ENCODE results near the gene MED13L. TPM values are rescaled to one million over a fixed set of nuclear protein-coding genes. Genes with fewer than 3 reads are reported as not detected.
A peak's percentile ranks its signal among the peaks of the same experiment; 100 is the strongest.

Gene MED13L
- total RNA-seq, 2 experiments from 2014 or later, result 40.5 to 41.1 TPM

DNA sequence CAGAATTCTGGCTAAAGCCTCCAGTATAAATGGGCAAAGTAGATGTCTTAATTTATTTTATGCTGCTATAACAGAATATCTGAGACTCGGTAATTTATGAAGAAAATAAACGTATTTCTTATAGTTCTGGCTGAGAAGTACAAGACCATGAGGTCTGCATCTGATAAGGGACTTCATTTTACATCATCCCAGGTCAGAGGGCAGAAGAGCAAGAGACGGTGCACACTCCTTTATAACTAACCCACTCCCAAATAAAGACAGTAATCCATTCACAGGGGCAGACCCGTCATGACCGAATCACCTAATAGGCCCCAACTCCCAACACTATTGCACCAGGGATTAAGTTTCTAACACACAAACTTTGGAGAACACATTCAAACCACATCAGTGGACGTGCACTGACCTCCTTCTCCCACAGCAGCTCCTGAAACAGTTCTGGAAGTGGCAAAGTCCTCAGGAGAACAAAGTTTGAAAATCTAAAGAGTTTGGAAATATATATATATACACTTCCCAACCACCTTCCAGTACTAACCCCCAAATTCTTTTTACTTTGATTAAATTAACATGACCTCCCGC is 116.5 kb downstream of the MED13L start:
- peaks cover 2% of the 10 kb centered on the region for H3K36me3 Mint-ChIP-seq
- no peak for DNase-seq
- no peaks in the 10 kb centered on the region for H3K9me3 Mint-ChIP-seq
- H3K27me3 Mint-ChIP-seq, result no peaks in the 10 kb centered on the region
- no peak overlapping the region for H3K27ac Mint-ChIP-seq
- peaks cover 52% of the 10 kb centered on the region for H3K4me1 Mint-ChIP-seq
- H3K4me3 Mint-ChIP-seq, result no peak overlapping the region

DNA sequence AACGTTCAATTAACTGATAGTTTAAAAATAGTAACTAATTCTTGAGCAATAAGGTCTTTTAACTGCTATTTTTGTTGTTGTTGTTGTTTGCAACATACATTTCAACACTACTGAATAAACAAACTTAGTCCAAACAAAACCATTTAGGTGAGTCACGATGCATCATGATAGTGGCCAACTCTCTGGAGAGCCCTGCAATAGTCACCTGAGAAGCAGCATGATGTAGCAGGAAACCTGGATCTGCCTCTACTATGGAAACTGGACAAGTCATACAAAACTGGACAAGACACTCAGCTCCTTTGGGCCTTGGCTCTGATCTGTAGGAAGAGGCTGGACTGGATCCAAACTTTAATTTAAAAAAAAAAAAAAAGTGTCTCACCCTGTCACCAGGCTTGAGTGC is 117.3 kb downstream of the MED13L start:
- no peak for DNase-seq
- Mint-ChIP-seq H3K36me3 (peaks cover 2% of the 10 kb centered on the region), H3K27ac (no peak overlapping the region), H3K4me1 (peaks cover 44% of the 10 kb centered on the region), H3K27me3 (no peaks in the 10 kb centered on the region), H3K9me3 (no peaks in the 10 kb centered on the region), H3K4me3 (no peak overlapping the region)

DNA sequence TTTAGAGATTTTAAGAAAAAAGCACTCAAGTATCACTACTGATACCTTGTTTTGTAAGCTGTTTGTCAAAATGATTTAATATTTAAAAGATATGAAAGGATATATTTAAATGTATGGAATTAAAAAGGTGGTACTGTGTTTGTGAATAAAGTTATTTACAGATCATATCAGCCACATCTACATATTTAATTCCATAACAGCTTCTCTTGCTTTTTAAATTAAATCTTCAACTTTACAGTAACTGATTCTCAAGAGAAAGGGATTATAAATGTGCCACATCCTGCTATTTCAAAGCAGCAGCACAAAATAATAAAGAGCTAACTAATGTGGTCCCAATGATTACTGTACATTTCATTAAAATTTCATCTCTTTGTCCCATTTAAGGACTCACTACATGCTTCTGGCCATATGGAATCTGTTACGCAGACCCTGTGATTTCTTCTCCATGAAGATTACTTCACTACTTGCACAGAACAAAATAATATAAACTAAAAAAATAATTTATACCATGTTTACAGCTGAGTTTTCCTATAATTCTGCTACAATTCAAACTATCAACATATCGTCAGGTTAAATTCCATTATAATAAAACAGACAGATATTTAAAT is 117.8 kb downstream of the MED13L start:
- H3K9me3 Mint-ChIP-seq, result no peaks in the 10 kb centered on the region
- H3K36me3 Mint-ChIP-seq, result peaks cover 2% of the 10 kb centered on the region
- peaks cover 40% of the 10 kb centered on the region for H3K4me1 Mint-ChIP-seq
- no peak for DNase-seq
- no peak overlapping the region for H3K27ac Mint-ChIP-seq
- H3K4me3 Mint-ChIP-seq, result no peak overlapping the region
- no peaks in the 10 kb centered on the region for H3K27me3 Mint-ChIP-seq

DNA sequence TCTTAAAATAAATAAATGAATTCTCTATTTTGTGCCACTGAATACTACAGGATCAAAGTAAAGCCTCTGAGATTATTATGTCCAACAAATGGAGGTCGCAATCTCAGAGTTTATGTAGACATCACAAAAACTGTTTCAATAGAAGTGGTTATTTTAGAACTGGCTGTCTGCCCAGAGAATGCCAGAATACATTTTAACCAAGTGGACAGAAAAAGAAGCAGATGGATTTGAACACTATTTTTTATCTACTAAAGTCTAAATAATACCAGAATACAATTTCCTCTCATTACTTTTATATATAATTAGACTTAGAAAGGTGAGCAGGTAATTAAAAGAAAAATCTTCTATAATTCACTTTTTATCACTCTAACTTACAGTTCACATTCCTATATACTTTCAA is 118.3 kb downstream of the MED13L start:
- Mint-ChIP-seq H3K27ac (no peak overlapping the region), H3K4me3 (no peak overlapping the region), H3K27me3 (no peaks in the 10 kb centered on the region), H3K36me3 (peaks cover 2% of the 10 kb centered on the region), H3K4me1 (peaks cover 36% of the 10 kb centered on the region), H3K9me3 (no peaks in the 10 kb centered on the region)
- DNase-seq, result no peak

DNA sequence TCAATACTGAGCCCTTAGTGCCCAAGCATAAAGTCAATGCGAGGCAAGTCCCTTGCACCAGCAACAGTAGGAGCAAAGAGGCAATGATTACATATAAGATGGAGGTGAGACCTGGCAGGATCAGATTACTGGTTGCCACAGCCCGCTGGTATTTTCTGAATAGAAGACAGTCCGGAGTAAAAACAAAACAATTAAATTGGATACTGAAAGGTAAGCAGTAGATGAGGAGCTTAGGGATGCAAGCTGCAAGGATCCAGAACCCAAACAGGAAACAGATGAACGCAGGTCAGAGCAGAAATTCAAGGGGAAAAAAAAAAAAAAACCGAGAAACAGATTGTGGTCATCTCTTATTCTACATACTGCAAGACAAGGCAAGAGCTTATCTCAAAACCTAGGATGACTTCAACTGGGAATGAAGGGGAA is 119.6 kb downstream of the MED13L start:
- Mint-ChIP-seq H3K27ac (no peak overlapping the region), H3K36me3 (no peaks in the 10 kb centered on the region), H3K27me3 (no peaks in the 10 kb centered on the region), H3K9me3 (no peaks in the 10 kb centered on the region), H3K4me1 (peaks cover 41% of the 10 kb centered on the region), H3K4me3 (no peak overlapping the region)
- DNase-seq, result no peak

DNA sequence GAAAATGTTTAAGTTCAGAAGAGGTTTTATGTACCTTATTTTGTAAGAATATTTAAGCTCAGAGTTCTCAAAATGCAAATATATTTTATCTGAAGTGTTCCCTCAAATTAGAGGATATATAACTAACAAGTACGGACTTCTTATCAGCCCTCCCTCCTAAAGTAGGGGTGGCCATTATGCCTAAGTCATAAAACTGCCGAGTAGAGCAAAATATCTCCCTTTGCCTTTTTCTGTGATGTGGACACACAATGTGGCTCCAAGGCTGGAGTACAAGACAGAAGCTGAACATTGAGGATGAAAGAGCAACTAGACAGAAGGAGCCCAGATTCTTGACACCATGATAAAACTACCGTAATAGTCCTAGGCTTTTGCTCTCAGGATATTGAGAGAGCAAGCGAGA is 120.9 kb downstream of the MED13L start:
- H3K27me3 Mint-ChIP-seq, result no peaks in the 10 kb centered on the region
- no peak for DNase-seq
- no peaks in the 10 kb centered on the region for H3K9me3 Mint-ChIP-seq
- peaks cover 44% of the 10 kb centered on the region for H3K4me1 Mint-ChIP-seq
- no peak overlapping the region for H3K27ac Mint-ChIP-seq
- no peak overlapping the region for H3K4me3 Mint-ChIP-seq
- H3K36me3 Mint-ChIP-seq, result peaks cover 2% of the 10 kb centered on the region

DNA sequence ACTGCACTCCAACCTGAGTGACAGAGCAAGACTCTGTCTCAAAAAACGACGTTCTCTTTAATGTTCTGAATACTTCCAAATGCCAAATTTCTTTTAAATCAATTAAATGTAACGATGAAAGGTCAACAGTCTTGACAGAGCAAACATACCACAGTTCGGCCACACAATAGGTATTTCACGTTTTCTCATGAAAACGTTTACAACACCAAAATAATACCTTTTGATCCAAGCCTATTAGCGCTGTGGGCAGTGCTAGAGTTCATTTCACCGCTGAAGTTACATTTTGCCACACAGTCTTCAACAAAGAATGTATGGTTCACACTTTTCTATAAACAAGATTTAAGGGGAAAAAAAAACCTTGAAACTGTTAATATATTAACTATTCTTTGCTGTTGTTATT is 122.1 kb downstream of the MED13L start:
- DNase-seq, result no peak
- H3K27ac Mint-ChIP-seq, result no peak overlapping the region
- H3K9me3 Mint-ChIP-seq, result no peaks in the 10 kb centered on the region
- H3K4me1 Mint-ChIP-seq, result peaks cover 49% of the 10 kb centered on the region
- no peaks in the 10 kb centered on the region for H3K27me3 Mint-ChIP-seq
- no peak overlapping the region for H3K4me3 Mint-ChIP-seq
- H3K36me3 Mint-ChIP-seq, result peaks cover 2% of the 10 kb centered on the region

DNA sequence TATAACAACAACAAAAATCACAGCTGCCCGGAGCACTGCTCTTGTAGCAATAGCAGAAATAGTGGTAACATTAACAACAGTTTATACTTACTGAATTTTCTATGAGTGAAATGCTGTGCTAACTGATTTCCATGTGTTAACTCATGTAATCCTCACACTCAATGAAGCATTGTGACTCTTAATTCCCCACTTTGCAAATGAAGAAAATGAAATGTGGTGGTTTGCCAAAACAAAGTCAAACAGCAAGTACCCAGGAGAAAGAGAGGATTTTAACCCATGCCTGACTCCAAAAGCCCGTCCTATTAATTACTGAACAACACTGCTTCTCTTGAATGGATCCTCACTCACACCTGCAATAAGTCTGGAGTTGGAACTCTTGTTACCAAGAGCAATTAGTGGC is 123.5 kb downstream of the MED13L start:
- H3K36me3 Mint-ChIP-seq, result peaks cover 2% of the 10 kb centered on the region
- H3K27me3 Mint-ChIP-seq, result no peaks in the 10 kb centered on the region
- no peak for DNase-seq
- peaks cover 60% of the 10 kb centered on the region for H3K4me1 Mint-ChIP-seq
- no peak overlapping the region for H3K4me3 Mint-ChIP-seq
- H3K9me3 Mint-ChIP-seq, result no peaks in the 10 kb centered on the region
- H3K27ac Mint-ChIP-seq, result no peak overlapping the region

DNA sequence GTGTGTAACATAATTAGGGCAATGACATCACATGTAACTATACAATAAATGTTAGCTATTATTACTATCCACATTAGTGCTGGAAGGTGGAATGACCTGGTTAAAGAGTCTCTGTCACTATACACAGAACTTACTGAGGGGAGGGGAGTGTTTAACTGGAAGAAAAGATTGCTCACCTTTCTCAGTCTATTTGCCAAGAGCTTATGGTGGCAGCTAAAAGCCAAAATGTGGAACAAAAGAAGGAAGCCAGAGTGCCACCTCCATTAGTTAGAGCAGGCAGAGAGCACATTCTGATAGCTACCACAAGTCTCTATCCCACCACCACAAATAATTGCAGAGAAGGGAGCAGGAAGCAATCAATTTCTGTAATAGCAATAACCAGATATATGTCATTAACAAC is 124.4 kb downstream of the MED13L start:
- Mint-ChIP-seq H3K36me3 (peaks cover 2% of the 10 kb centered on the region), H3K27me3 (no peaks in the 10 kb centered on the region), H3K4me1 (peaks cover 59% of the 10 kb centered on the region), H3K9me3 (no peaks in the 10 kb centered on the region), H3K4me3 (no peak overlapping the region), H3K27ac (no peak overlapping the region)
- no peak for DNase-seq

DNA sequence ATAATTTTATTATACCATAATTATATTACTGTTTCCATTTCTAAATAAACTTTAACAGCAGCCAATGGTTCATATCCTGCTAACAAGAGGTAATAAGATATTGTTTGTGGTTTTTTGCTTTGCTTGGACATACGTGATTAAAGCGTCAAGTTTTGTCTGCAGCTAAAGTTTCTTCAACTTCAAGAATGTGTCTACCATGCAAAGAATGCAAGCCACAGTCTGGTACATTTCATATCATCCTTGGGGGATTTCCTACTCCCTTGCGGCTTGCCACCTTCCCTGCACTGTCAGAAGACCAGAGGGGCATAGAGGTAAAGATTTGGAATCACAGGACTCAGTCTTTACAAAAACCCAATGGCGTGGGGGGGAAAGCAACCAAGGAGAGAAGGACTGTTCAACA is 125.2 kb downstream of the MED13L start:
- Mint-ChIP-seq H3K36me3 (peaks cover 2% of the 10 kb centered on the region), H3K9me3 (no peaks in the 10 kb centered on the region), H3K27me3 (no peaks in the 10 kb centered on the region), H3K4me3 (no peak overlapping the region), H3K4me1 (peaks cover 50% of the 10 kb centered on the region), H3K27ac (no peak overlapping the region)
- DNase-seq, result no peak

DNA sequence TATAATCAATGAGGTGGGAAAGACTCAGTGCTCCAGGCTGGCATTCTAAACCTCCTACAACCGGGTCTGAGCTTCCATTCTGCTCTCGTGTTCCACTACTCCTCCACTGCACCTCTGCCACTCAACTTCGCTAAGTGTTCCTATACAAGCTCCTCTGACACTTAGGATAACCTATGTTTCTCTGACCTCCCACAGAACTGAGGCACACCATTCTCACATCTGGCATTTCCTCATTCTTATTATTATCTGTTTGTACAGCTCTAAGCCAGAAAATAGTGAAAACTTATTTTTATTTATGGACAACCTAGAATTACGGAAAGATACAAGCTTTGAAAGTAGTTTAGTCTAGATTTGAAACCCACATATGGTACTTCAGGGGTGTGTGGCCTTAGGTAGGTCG is 127.0 kb downstream of the MED13L start:
- peak overlapping the region; percentile 31 for H3K27ac Mint-ChIP-seq
- DNase-seq, result no peak
- H3K36me3 Mint-ChIP-seq, result peaks cover 6% of the 10 kb centered on the region
- no peaks in the 10 kb centered on the region for H3K27me3 Mint-ChIP-seq
- H3K9me3 Mint-ChIP-seq, result no peaks in the 10 kb centered on the region
- no peak overlapping the region for H3K4me3 Mint-ChIP-seq
- H3K4me1 Mint-ChIP-seq, result peaks cover 46% of the 10 kb centered on the region

DNA sequence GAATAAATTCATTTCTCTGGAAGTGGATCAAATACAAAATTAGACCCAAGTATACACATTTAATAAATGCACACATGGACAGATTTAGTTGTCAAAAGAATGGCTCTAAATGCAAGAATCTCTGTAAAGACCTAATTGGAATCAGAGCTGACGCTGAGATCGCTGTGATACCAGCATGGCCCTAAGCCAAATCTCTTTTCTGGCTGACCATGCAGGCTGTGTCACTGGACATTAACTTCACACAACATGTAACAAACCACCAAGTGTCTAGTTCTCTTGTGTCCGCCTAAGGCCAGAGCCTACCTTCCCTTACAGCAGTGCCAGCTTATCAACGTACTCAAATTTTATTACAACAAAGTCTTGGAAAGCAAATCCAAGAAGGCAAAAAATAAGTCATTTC is 127.5 kb downstream of the MED13L start:
- Mint-ChIP-seq H3K4me3 (no peak overlapping the region), H3K27me3 (no peaks in the 10 kb centered on the region), H3K9me3 (no peaks in the 10 kb centered on the region), H3K27ac (no peak overlapping the region), H3K4me1 (peaks cover 50% of the 10 kb centered on the region), H3K36me3 (peaks cover 7% of the 10 kb centered on the region)
- no peak for DNase-seq

DNA sequence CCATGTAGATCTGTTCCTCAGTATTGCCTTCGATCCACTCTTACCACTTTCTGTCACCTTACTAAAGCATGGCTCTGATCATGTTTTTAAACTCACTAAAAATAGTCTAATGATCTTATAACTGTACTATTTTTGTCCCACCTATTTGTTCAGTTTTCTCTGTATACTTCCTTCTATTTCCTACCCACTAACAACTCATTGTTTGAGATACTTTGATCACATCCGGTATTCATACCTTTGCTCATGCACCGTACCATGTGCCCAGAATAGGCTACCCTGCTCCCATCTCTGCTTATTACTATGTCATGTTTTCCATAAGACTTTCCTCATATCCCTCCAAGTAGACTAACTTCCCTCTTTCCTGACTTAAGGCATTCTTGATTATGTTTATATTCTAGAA is 128.6 kb downstream of the MED13L start:
- Mint-ChIP-seq H3K4me1 (peaks cover 58% of the 10 kb centered on the region), H3K9me3 (no peaks in the 10 kb centered on the region), H3K36me3 (peaks cover 8% of the 10 kb centered on the region), H3K4me3 (no peak overlapping the region), H3K27ac (no peak overlapping the region), H3K27me3 (no peaks in the 10 kb centered on the region)
- DNase-seq, result no peak

DNA sequence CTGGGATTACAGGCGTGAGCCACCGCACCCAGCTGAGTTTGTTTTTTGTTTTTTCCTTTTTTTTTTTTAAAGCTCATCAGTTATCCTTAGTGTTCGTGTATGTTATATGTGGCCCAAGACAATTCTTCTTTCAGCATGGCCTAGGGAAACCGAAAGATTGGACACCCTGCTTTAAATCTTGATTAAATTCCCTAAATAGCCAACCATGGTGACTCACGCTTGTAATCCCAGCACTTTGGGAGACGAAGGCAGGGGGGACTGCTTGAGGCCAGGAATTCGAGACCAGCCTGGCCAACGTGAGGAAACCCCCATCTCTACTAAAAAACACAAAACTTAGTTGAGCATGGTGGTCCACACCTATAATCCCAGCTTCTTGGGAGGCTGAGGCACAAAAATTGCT is 131.1 kb downstream of the MED13L start:
- Mint-ChIP-seq H3K27ac (no peak overlapping the region), H3K36me3 (peaks cover 6% of the 10 kb centered on the region), H3K4me3 (no peak overlapping the region), H3K4me1 (peaks cover 57% of the 10 kb centered on the region), H3K9me3 (no peaks in the 10 kb centered on the region), H3K27me3 (no peaks in the 10 kb centered on the region)
- no peak for DNase-seq

DNA sequence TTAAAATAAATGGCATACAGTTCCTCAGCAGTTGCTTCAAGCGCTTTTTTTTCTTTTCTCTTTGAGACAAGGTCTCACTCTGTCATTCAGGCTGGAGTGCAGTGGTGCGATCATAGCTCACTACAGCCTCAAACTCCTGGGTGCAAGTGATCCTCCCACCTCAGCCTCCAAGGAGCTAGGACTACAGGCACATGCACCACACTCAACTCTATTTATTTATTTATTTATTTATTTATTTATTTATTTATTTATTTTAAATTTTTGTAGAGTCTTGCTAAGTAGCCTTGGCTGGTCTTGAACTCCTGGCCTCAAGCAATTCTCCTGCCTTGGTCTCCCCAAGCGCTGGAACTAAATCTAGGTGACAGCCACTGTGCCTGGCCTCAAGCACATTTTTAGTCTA is 132.0 kb downstream of the MED13L start:
- Mint-ChIP-seq H3K36me3 (peaks cover 6% of the 10 kb centered on the region), H3K9me3 (no peaks in the 10 kb centered on the region), H3K4me1 (peaks cover 52% of the 10 kb centered on the region), H3K4me3 (no peak overlapping the region), H3K27ac (no peak overlapping the region), H3K27me3 (no peaks in the 10 kb centered on the region)
- no peak for DNase-seq

DNA sequence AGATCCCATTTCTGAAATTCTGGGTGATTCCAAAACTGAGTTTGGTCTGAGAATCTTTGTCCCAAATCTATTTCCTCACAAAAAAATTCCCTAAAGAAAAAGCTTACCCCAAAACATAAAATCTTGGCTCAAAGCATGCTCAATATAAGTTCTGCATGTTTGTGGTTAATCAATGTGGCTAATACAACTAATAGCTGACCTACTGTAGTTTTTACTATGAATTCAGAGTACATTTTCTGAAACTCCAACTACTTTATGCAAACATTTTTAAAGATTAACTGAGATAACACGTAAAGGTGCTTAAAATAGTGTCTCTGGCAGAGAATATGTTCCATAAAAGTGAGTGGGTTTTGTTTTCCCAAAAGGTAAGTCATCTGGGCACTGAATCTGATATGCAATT is 133.1 kb downstream of the MED13L start:
- H3K27ac Mint-ChIP-seq, result peak overlapping the region; percentile 75
- no peak for DNase-seq
- H3K36me3 Mint-ChIP-seq, result peaks cover 6% of the 10 kb centered on the region
- peak overlapping the region; percentile 35 for H3K4me3 Mint-ChIP-seq
- H3K9me3 Mint-ChIP-seq, result no peaks in the 10 kb centered on the region
- no peaks in the 10 kb centered on the region for H3K27me3 Mint-ChIP-seq
- peaks cover 52% of the 10 kb centered on the region for H3K4me1 Mint-ChIP-seq
